ENCODE results near the gene FASTK.

DNA sequence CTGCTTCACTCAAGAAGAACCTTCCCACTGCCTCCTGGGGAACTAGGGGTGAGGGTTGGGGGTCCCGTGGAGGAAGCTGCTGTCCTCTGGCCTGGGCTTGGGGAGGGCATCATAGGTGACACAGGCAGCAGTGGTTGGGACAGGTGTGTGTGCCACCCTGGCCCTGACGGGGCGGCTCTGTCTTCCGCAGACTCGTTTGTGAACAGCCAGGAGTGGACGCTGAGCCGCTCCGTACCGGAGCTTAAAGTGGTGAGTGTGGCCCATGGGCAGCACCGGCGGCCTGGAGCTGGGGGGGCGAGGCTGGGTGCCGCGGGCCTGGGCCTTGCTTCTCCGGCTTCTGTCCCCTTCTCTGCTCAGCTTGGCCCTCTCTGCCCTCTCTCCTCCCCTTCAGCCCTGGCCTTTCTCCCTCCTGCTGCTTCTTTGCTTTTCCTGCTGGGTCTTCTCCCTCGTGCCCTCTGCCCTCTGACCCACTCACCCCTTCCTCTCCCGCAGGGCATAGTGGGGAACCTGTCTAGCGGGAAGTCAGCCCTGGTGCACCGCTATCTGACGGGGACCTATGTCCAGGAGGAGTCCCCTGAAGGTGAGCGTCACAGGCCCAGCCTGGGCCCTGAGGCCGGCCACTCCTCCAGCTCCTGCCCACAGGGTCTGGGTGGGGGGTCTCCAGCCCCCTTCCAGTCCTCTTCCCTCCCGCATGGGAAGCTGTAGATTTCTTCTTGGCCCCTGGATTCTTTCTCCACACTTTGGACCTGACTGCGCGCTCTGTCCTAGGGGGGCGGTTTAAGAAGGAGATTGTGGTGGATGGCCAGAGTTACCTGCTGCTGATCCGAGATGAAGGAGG, 36.2 kb upstream of the FASTK start:
- TF ChIP-seq, protein P1, sequence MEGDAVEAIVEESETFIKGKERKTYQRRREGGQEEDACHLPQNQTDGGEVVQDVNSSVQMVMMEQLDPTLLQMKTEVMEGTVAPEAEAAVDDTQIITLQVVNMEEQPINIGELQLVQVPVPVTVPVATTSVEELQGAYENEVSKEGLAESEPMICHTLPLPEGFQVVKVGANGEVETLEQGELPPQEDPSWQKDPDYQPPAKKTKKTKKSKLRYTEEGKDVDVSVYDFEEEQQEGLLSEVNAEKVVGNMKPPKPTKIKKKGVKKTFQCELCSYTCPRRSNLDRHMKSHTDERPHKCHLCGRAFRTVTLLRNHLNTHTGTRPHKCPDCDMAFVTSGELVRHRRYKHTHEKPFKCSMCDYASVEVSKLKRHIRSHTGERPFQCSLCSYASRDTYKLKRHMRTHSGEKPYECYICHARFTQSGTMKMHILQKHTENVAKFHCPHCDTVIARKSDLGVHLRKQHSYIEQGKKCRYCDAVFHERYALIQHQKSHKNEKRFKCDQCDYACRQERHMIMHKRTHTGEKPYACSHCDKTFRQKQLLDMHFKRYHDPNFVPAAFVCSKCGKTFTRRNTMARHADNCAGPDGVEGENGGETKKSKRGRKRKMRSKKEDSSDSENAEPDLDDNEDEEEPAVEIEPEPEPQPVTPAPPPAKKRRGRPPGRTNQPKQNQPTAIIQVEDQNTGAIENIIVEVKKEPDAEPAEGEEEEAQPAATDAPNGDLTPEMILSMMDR (conservative IDR thresholded peaks at IDR 0.05) = no peak
- no peak for TF ChIP-seq ZFX (IDR thresholded peaks at IDR 0.05)
